Measurements from ENCODE around the gene C1QTNF6.

Gene C1QTNF6

GRCh38 chr22:37190262-37190780 is 2.3 kb upstream of the C1QTNF6 start:
- no peak for DNase-seq

- no peak for DNase-seq
These were observed 937 bp upstream of the C1QTNF6 start for GRCh38 chr22:37188901-37189466.

GRCh38 chr22:37187552-37187890 is 526 bp downstream of the C1QTNF6 start:
- no peak for DNase-seq

GRCh38 chr22:37186997-37187522 is 987 bp downstream of the C1QTNF6 start:
- DNase-seq = no peak

GRCh38 chr22:37186228-37186996 is 1.6 kb downstream of the C1QTNF6 start:
- DNase-seq = peak in 1 of 2 experiments; percentile 45

GRCh38 chr22:37185646-37186227 is 2.3 kb downstream of the C1QTNF6 start:
- no peak for DNase-seq

- no peak for DNase-seq
These were observed 3.1 kb downstream of the C1QTNF6 start for GRCh38 chr22:37184816-37185541.

- no peak for DNase-seq
These were observed 3.7 kb downstream of the C1QTNF6 start for GRCh38 chr22:37184380-37184755.

- DNase-seq = no peak
These were observed 4.3 kb downstream of the C1QTNF6 start for GRCh38 chr22:37183432-37184379.

- DNase-seq = no peak
These were observed 5.2 kb downstream of the C1QTNF6 start for GRCh38 chr22:37182949-37183245.

- no peak for DNase-seq
These were observed 5.7 kb downstream of the C1QTNF6 start for GRCh38 chr22:37182101-37182948.

- DNase-seq = no peak
These were observed 6.4 kb downstream of the C1QTNF6 start for GRCh38 chr22:37181681-37182080.

GRCh38 chr22:37180531-37181231 is 7.4 kb downstream of the C1QTNF6 start:
- no peak for DNase-seq

GRCh38 chr22:37179622-37180420 is 8.2 kb downstream of the C1QTNF6 start:
- DNase-seq = no peak

- no peak for DNase-seq
These were observed 8.9 kb downstream of the C1QTNF6 start for GRCh38 chr22:37179126-37179470.

- DNase-seq = no peak
These were observed 9.5 kb downstream of the C1QTNF6 start for GRCh38 chr22:37178350-37179125.

- no peak for DNase-seq
These were observed 10.3 kb downstream of the C1QTNF6 start for GRCh38 chr22:37177755-37178154.

GRCh38 chr22:37177221-37177620 is 10.8 kb downstream of the C1QTNF6 start:
- no peak for DNase-seq

- no peak for DNase-seq
These were observed 11.5 kb downstream of the C1QTNF6 start for GRCh38 chr22:37176464-37177061.

Measured in NCI-H1930 (cell line).